SH-SY5Y (cell line): ENCODE results near the gene EDIL3.

ENCODE experiments used
- GATA2 ChIP-seq: IDR thresholded peaks from 2 replicates; pipeline ENCODE4 v1.6.1; 2011; ENCODE audit warnings: mild to moderate bottlenecking, low read depth, low read length
- GATA3 ChIP-seq: IDR thresholded peaks from 2 replicates; pipeline ENCODE4 v1.6.1; 2011; ENCODE audit warnings: low read depth, mild to moderate bottlenecking, low read length, moderate library complexity

- no peak for TF ChIP-seq GATA2
- TF ChIP-seq GATA3, result no peak
These were observed 269.0 kb downstream of the EDIL3 start for GRCh38 chr5:84115727-84116126.
